ENCODE measurements around the gene KRTAP10-4.

DNA sequence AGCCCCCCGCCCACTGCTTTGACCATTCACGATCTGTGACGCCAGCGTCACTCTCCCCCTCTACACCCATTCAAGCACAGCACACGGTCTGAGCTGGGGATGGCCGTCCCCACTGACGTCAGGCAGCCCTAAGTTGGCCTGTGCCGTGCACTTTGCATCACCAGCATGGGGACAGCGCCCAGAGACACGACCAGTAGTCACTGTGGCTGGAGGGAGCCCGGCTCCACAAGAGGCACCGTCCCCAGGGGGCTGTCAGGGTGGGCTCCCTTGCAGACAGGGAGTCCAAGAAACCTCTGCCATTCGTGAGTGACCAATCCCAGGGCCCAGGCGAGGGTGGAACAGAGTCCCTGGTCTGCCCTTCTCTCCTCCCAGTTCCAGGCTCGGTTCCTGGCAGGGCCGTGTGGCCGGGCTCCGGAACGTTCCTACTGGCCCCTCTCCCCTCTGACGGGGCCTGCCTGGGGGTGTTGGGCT, 40.7 kb downstream of the KRTAP10-4 start:
- TF ChIP-seq, protein P1, sequence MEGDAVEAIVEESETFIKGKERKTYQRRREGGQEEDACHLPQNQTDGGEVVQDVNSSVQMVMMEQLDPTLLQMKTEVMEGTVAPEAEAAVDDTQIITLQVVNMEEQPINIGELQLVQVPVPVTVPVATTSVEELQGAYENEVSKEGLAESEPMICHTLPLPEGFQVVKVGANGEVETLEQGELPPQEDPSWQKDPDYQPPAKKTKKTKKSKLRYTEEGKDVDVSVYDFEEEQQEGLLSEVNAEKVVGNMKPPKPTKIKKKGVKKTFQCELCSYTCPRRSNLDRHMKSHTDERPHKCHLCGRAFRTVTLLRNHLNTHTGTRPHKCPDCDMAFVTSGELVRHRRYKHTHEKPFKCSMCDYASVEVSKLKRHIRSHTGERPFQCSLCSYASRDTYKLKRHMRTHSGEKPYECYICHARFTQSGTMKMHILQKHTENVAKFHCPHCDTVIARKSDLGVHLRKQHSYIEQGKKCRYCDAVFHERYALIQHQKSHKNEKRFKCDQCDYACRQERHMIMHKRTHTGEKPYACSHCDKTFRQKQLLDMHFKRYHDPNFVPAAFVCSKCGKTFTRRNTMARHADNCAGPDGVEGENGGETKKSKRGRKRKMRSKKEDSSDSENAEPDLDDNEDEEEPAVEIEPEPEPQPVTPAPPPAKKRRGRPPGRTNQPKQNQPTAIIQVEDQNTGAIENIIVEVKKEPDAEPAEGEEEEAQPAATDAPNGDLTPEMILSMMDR (conservative IDR thresholded peaks at IDR 0.05; ENCODE audit: low read depth, low read length) = no peak
- TF ChIP-seq RAD21 (IDR thresholded peaks at IDR 0.05; ENCODE audit: low read length) (no peak), FOS (IDR thresholded peaks at IDR 0.05; ENCODE audit: low read depth, low read length) (no peak), CHD1 (IDR thresholded peaks at IDR 0.05; ENCODE audit: low read depth, low read length) (no peak), MAZ (IDR thresholded peaks at IDR 0.05; ENCODE audit: borderline replicate concordance, low read depth, low read length) (no peak), MXI1 (IDR thresholded peaks at IDR 0.05; ENCODE audit: borderline replicate concordance, low read depth, low read length) (no peak), POLR2A (IDR thresholded peaks at IDR 0.05; ENCODE audit: low read depth, low read length) (no peak), MAFK (IDR thresholded peaks at IDR 0.05; ENCODE audit: low read depth, low read length) (no peak)
- TF ChIP-seq, protein P2, sequence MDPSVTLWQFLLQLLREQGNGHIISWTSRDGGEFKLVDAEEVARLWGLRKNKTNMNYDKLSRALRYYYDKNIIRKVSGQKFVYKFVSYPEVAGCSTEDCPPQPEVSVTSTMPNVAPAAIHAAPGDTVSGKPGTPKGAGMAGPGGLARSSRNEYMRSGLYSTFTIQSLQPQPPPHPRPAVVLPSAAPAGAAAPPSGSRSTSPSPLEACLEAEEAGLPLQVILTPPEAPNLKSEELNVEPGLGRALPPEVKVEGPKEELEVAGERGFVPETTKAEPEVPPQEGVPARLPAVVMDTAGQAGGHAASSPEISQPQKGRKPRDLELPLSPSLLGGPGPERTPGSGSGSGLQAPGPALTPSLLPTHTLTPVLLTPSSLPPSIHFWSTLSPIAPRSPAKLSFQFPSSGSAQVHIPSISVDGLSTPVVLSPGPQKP (IDR thresholded peaks at IDR 0.05; ENCODE audit: borderline replicate concordance, low read depth, low read length) = no peak

All from IMR-90 (cell line).